ENCODE measurements around the gene OR51A4.

OR51A4 gene

GRCh38 chr11:4922304-4922703 lies 25.1 kb downstream of the OR51A4 start:
- H3K4me3 ChIP-seq (ENCODE audit: low read depth, low read length) = no peak overlapping the region
- no peak for TF ChIP-seq CTCF (IDR thresholded peaks at IDR 0.05; ENCODE audit: low read depth, low read length)

- no peak overlapping the region for H3K4me3 ChIP-seq (ENCODE audit: low read depth, low read length)
- TF ChIP-seq CTCF (IDR thresholded peaks at IDR 0.05; ENCODE audit: low read depth, low read length) = no peak
Observed at GRCh38 chr11:4921796-4922195, 25.6 kb downstream of the OR51A4 start.

DNA sequence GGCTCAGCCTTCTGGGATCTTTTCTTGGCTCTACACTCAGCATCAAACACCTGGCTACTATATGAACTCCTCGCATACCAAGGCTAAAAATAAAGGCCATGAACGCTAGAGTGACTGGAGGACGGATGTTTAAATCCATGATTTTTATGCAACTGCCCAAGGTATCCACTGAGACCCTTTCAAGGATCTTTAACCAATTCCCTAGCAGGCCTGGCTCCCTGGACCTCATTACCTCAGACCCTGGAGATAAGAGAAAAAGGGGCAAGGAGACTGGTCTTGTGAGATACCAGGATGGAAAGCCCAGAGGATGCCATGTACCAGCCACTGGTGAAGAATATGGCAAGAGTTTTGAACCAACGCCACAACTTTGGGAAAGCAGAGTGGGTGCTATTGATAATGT lies 28.2 kb downstream of the OR51A4 start, which contains the start of gene OR51G2:
OR51G2 (minus strand) TSS at position 101 of the 400 bp plus-strand sequence. CDS start 3,687 bp downstream, outside the sequence.
- TF ChIP-seq CTCF (IDR thresholded peaks at IDR 0.05; ENCODE audit: low read depth, low read length) = no peak
- no peak within 1 kb of the TSS for H3K4me3 ChIP-seq (ENCODE audit: low read depth, low read length)

GRCh38 chr11:4916581-4916980 lies 30.8 kb downstream of the OR51A4 start:
- TF ChIP-seq CTCF (IDR thresholded peaks at IDR 0.05; ENCODE audit: low read depth, low read length) = no peak
- H3K4me3 ChIP-seq (ENCODE audit: low read depth, low read length) = no peak overlapping the region

DNA sequence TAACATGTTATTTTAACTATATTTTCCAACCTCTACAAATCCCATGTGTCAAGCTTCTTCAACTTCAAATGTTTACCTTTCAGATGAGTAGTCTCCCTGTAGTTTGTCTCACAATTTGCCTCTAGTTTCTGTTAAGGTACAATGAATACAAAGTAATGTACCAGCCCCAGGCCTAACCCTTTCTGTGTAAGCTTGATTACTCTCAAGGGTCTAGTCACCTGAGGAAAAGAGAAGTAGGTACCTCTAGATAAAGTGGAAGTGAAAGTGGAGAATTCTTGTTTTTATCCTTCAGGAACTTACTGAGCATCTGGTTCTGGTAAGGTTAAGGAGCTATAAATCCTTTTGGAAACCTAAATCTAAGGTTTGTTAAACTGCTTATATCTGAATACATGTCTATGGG lies 43.9 kb downstream of the OR51A4 start, which contains the start of gene OR51A7:
OR51A7 (plus strand) TSS at position 300 of the 400 bp plus-strand sequence. CDS start 3,587 bp downstream, outside the sequence.
- no peak for TF ChIP-seq CTCF (IDR thresholded peaks at IDR 0.05; ENCODE audit: low read depth, low read length)
- no peak within 1 kb of the TSS for H3K4me3 ChIP-seq (ENCODE audit: low read depth, low read length)

All from WI38 (cell line).